HK-2 (cell line): Measurements from ENCODE around the gene SLX4IP.

Source experiments
- DNase-seq: peaks from one replicate; pipeline ENCODE4 v3.0.0-alpha.2; 2018; ENCODE audit not compliant: unreplicated experiment

Gene SLX4IP

GRCh38 chr20:10521068-10521831, 86.1 kb downstream of the SLX4IP start:
- DNase-seq = no peak

DNA sequence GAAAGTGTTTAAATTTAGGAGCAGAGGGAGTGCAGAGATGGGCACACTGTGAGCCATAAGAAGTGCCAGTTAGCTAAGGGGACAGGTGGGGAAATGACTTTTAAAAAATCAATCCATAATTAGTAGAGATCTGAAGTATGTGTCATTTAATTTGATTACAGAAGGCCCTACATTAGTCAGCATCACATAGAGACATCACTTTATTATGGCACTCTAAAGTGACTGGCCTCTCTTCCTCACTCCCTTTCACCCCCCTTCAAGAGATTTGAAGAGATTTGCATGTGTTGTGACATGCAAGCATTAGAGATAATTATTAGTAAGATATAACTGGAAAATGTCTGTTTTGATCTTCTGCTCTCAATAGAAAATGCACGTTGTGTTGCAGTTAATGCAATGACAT, 86.7 kb downstream of the SLX4IP start:
- DNase-seq = no peak

- DNase-seq = no peak
Measured at GRCh38 chr20:10522328-10522727, 87.2 kb downstream of the SLX4IP start.

- no peak for DNase-seq
Measured at GRCh38 chr20:10523443-10523842, 88.3 kb downstream of the SLX4IP start.

DNA sequence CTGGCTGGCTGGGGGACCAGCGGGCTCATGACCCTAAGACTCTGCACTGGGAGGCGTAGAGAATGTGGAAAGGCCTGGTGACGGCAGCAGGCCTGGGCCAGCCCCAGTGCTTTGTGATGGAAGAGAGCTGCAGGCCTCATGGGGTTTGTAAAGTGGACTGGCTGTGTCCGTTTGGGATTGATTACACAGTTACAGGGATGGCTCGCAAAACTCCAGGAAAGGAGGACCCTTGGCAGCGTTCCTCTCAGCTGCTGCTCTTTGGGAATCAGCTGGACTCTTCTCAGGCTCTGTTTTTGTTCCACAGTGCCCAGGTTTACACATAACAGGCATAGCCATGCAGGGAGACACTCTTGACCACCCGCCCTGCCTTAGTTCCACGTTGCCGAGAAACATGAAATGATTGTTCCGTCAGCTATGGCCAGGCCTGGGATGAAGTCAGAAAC, 89.0 kb downstream of the SLX4IP start:
- DNase-seq = no peak

GRCh38 chr20:10524643-10525042, 89.5 kb downstream of the SLX4IP start:
- DNase-seq = no peak

GRCh38 chr20:10527781-10528180, 92.7 kb downstream of the SLX4IP start:
- no peak for DNase-seq

DNA sequence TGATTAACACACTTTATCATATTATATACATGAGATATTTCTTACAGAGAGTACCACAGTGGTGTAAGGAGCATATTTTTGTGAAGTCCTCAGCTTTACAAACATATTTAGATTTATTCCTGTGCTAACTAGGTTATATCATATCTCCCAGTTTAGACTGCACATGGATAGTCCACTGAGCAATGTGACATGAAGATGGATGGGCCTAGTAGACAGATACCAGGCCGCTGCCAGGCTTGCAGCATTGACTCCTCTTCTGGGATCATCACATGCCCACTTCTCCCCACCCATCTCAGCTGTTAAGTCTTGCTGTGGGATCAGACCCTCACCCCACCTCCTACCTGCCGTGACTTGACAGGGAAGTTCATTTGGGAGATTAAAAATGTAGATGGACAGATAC, 95.8 kb downstream of the SLX4IP start:
- no peak for DNase-seq

GRCh38 chr20:10531848-10532247, 96.7 kb downstream of the SLX4IP start:
- DNase-seq = no peak

- no peak for DNase-seq
Measured at GRCh38 chr20:10532361-10532760, 97.3 kb downstream of the SLX4IP start.

GRCh38 chr20:10536531-10536930, 101.4 kb downstream of the SLX4IP start:
- peak; percentile 27 for DNase-seq

DNA sequence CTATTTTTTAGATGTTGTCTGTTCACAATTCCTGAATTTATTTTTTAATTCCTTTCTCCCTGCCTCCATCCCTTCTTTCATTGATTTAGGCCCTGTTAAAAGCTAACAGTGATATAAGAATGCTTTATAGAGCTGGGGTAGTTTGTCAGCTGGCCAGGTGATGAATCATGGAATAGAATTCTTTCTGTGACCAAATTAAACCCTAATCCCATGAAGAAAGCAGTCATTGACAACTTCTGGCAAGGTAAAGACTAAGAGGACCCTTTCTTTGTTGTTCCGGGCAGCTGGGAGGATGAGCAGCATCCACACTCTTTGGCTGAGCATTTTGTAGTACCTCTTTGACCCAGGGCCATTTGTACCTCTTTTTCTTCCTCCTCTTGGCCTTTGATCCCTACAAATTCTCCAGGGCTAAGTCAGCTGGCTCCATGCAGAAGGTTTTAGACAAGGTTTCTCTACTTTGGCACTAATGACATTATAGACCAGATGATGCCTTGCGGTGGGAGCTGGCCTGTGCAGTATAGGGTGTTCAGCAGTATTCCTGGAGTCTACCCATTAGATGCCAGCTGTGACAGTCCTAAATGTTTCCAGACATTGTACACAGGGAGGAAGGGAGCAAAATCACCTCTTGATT, 102.9 kb downstream of the SLX4IP start:
- no peak for DNase-seq

DNA sequence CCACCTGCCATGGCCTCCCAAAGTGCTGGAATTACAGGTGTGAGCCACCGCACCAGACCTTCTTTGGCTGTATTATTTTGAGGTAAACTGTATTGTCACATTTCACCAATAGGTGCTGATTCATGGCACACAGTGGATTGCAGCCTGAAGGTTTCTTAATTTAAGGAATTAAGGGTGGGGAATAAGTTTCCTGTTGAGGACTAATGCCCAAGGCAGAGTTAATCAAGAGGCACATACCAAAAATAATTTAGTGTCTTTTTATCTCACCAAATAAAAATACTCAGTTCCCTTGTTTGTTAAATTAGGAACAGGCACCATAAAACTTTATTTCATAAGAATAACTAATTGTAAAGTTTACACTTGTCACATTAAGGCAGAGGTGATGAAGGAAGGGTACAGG, 103.7 kb downstream of the SLX4IP start:
- no peak for DNase-seq

- no peak for DNase-seq
Measured at GRCh38 chr20:10539818-10540553, 104.9 kb downstream of the SLX4IP start.

GRCh38 chr20:10540636-10541493, 105.8 kb downstream of the SLX4IP start:
- peak; percentile 29 for DNase-seq

- DNase-seq = no peak
Measured at GRCh38 chr20:10541668-10542411, 106.7 kb downstream of the SLX4IP start.

GRCh38 chr20:10542442-10542841, 107.3 kb downstream of the SLX4IP start:
- no peak for DNase-seq

DNA sequence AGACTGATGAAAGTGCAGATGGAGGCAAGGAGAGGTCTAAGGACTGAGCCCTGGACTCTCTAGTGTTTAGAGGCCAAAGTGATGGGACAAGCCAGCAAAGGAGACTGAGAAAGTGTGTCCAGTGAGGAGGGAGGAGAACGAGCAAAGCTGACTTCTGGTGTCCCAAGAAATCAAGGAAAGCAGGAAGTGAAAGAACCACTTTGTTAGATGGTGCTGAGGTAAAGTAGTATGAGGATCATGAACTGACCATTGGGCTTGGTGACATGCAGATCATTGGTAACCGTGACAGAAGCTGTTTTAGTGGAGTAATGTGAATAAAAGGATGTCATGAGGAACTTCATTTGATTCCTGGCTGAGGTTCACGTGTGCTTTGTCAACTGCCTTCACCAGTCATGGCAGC, 108.4 kb downstream of the SLX4IP start:
- DNase-seq = no peak

DNA sequence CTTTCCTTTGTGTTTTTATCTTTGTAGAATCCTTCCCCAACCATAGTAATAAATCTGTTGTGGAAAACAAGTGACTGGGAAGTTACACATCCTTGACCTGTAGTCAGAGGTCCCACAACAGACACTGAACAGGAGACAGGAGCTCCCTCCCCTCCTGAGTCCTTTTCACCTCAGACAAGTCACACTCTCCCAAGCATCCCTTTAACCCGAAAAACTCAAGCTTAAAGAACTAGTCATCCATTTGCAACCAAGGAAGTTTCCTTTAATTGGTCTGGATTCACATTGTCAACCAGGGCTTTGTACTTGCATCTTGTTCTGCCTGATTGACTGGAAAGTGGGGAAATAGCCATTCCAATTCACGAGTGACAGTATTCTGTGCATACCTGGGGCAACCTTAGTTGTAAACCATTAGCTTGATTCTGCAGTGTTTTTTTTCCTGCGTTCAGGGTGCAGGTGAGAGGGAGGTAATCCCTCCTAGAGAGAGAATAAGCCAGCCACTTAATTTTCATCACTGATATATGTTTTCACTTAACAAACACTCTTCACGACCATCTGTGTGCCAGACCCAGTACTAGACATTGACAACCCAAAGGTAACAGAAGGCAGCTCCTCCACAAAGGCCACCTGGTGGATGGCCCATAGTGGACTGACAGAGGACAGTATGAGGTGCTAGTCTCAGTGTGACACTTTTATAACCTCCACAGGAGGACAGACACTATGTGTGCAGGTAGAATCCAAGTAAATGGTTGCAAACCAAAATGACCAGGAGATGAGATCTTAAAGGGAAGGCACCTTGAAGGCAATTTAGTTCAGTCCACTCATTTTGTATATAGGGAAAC, 112.4 kb downstream of the SLX4IP start:
- no peak for DNase-seq

DNA sequence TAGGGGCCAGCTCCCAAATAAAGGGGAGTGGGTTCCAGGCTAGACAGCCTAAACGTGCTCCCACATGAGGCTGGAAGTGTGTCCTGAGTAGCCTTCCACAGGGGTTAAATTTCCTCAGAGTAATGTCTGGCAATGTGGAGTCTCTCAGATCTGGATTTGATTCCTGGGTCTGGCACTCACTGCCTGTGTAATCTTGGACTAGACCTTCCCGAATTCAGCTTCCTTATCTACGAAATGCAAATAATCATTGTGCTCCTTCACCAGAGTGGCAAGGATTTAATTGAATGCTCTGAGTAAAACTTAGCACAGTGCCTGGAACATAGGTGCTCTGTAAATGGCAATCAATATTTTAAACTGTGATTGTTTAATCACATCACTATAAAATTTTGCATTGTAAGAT, 114.4 kb downstream of the SLX4IP start:
- DNase-seq = no peak
